Adrenal gland (tissue), 12 donors: ENCODE measurements around the gene FGGY. TPM values are rescaled to one million over a fixed set of nuclear protein-coding genes. Genes with fewer than 3 reads are reported as not detected.

ENCODE experiments used
- DNase-seq, 7 donors: peaks; one replicate each; pipeline ENCODE4 v3.0.0-alpha.2; 2019 to 2020
- H3K27ac ChIP-seq, 5 donors: fragments of 200-600 bp; sonication (generic) in 4 of 5; 1 replicate in 3 of 5; 2 replicates in 2 of 5; pipeline versions ENCODE4 v1.5.1 to v1.8.0; 2016 to 2020; ENCODE audit warnings: mild to moderate bottlenecking in 1 of 5
- H3K27me3 ChIP-seq: fragments of 200-600 bp; 2 replicates; pipeline ENCODE4 v1.8.0; 2021
- H3K36me3 ChIP-seq, 2 donors: fragments of 200-600 bp; replicated peaks in 1 of 2; 1 replicate in 1 of 2; 2 replicates in 1 of 2; pipeline versions ENCODE4 v1.5.1 to v1.8.0; 2018 to 2022
- H3K4me1 ChIP-seq, 2 donors: fragments of 200-600 bp; replicated peaks in 1 of 2; 1 replicate in 1 of 2; 2 replicates in 1 of 2; pipeline versions ENCODE4 v1.5.1 to v1.8.0; 2018 to 2021
- H3K4me3 ChIP-seq, 4 donors: fragments of 200-600 bp; sonication (generic) in 3 of 4; one replicate each; pipeline ENCODE4 v1.5.1; 2016 to 2018
- H3K9me3 ChIP-seq, 3 donors: fragments of 200-600 bp; sonication (generic) in 1 of 3; replicated peaks in 1 of 3; 1 replicate in 2 of 3; 2 replicates in 1 of 3; pipeline versions ENCODE4 v1.5.1 to v1.8.0; 2016 to 2021
- POLR2A ChIP-seq, 2 donors: fragments of 450-650 bp; IDR thresholded peaks; one replicate each; pipeline ENCODE4 v1.6.1; 2017; ENCODE audit warnings: antibody characterized with exemption in 2 of 2, mild to moderate bottlenecking in 2 of 2, moderate library complexity in 1 of 2
- WGBS, 4 donors: extraction: QIAGEN DNeasy Blood & Tissue Kit in 2 of 4; methylation state at CpG; one replicate each; pipeline versions ENCODE4 v1.1.5 to v1.1.7; 2013 to 2017; 5-methylcytosine and 5-hydroxymethylcytosine counted together
- intact Hi-C, 2 donors: fragments of 100-400 bp; cut with DNase I; formaldehyde crosslinking; loops; one replicate each; pipeline versions ENCODE4 v1.14.1 to v1.15.0; 2022 to 2023
- polyA plus RNA-seq, 3 donors: library from polyadenylated mRNA; stranded (reverse); fragments of 200-250 nt in 2 of 3; fragments of 350-450 nt in 1 of 3; fragmentation: Illumina TruSeq in 1 of 3; extraction: RNeasy Lipid Tissue Mini Kit (QIAGEN cat#74804) in 1 of 3; gene quantifications; one replicate each; pipeline ENCODE4 v1.2.3, GENCODE V29; 2013 to 2014
- total RNA-seq, 9 donors: library from RNA; depleted of rRNA in 4 of 9; stranded (reverse); fragments of >200 nt in 4 of 9; fragments of 120-200 nt in 1 of 9; fragmentation: NEBNext Ultra II Directional in 1 of 9; extraction: Animal tissue kit (Norgen Biotek cat#: 25700) in 1 of 9; gene quantifications; one replicate each; pipeline versions ENCODE4 v1.1.0 to v1.2.4, GENCODE V29; 2013 to 2023
- TF ChIP-seq, protein P1 (sequence below), 6 experiments: fragments of 450-650 bp in 4 of 6; fragments of 200-600 bp in 2 of 6; sonication (generic) in 1 of 6; IDR thresholded peaks; 1 replicate in 5 of 6; 2 replicates in 1 of 6; pipeline versions ENCODE4 v1.5.1 to v1.8.0; 2016 to 2021; ENCODE audit warnings: antibody characterized with exemption in 6 of 6, mild to moderate bottlenecking in 2 of 6, moderate library complexity in 1 of 6
- donor health status: healthy with polysubstance abuse.
- donor health status: Bipolar disorder and iron deficiency.
- donor health status: DM: yes; HTN: yes; CAD: no.
- donor health status: DM: no; HTN: no; CAD: no.
- donor health status: DM: no; HTN: no; CAD: no.
- donor health status: DM: yes; HTN: yes; CAD: no.

Gene FGGY
- total and polyA plus RNA-seq, 12 donors, result 7.4 to 75.5 (median 35.0) TPM

DNA sequence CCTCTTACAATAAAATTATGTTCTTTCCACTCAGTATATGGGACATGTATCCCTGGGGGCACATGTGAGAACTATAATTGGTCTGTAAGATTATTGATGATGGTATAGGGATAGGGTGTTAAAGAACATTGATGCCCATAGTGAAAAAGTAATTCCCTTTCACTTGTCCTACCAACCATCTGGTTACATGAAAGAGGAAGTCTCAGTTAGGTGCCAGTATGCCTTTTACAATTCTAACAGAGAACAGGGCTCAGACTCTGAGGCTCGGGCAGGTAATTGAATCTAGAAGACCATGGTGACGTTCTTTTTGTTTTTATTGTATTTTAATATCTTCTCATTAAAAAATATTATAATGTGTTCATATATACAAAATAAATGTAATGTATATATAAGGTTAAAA, 113.6 kb downstream of the FGGY start:
- 92 to 99% (median 97%) methylated on average over 2 of the region's 2 CpGs for WGBS, 4 donors
- Histone ChIP-seq H3K27me3 (no peaks in the 10 kb centered on the region), H3K4me3 (no peak overlapping the region), H3K36me3 (no peaks in the 10 kb centered on the region), H3K4me1 (peaks cover 7 to 16% of the 10 kb centered on the region in 2 donors), H3K27ac (no peak overlapping the region), H3K9me3 (no peaks in the 10 kb centered on the region)
- no peak for DNase-seq
- TF ChIP-seq, protein P1, sequence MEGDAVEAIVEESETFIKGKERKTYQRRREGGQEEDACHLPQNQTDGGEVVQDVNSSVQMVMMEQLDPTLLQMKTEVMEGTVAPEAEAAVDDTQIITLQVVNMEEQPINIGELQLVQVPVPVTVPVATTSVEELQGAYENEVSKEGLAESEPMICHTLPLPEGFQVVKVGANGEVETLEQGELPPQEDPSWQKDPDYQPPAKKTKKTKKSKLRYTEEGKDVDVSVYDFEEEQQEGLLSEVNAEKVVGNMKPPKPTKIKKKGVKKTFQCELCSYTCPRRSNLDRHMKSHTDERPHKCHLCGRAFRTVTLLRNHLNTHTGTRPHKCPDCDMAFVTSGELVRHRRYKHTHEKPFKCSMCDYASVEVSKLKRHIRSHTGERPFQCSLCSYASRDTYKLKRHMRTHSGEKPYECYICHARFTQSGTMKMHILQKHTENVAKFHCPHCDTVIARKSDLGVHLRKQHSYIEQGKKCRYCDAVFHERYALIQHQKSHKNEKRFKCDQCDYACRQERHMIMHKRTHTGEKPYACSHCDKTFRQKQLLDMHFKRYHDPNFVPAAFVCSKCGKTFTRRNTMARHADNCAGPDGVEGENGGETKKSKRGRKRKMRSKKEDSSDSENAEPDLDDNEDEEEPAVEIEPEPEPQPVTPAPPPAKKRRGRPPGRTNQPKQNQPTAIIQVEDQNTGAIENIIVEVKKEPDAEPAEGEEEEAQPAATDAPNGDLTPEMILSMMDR (IDR thresholded peaks at IDR 0.05), result no peak
- no peak for TF ChIP-seq POLR2A (IDR thresholded peaks at IDR 0.05)
- intact Hi-C loops, result no loop called here

DNA sequence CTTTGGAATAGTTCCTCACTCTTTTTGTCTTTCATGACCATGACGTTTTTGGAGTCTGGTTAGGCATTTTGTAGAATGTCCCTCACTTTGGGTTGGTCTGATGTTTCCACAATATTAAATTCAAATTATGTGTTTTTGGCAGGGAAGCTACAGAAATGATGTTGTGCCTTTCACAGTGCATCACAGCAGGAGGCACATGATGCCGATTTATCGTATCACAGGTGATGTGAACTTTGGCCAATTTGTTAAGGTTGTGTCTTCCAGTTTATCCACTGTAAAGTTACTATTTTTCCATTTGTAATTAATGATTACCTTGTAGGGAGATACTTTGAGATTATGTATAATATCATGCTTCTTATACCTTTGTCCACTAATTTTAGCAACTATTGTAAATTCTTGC, 114.3 kb downstream of the FGGY start:
- no peaks in the 10 kb centered on the region for H3K36me3 ChIP-seq
- H3K27ac ChIP-seq, result no peak overlapping the region
- H3K4me1 ChIP-seq, result peaks cover 7 to 16% of the 10 kb centered on the region in 2 donors
- TF ChIP-seq, protein P1 (IDR thresholded peaks at IDR 0.05), result no peak
- no peak for TF ChIP-seq POLR2A (IDR thresholded peaks at IDR 0.05)
- DNase-seq, result no peak
- no peaks in the 10 kb centered on the region for H3K9me3 ChIP-seq
- no peaks in the 10 kb centered on the region for H3K27me3 ChIP-seq
- 90 to 95% (median 95%) methylated on average over 3 of the region's 3 CpGs for WGBS, 4 donors
- H3K4me3 ChIP-seq, result no peak overlapping the region
- intact Hi-C loops, result no loop called here

DNA sequence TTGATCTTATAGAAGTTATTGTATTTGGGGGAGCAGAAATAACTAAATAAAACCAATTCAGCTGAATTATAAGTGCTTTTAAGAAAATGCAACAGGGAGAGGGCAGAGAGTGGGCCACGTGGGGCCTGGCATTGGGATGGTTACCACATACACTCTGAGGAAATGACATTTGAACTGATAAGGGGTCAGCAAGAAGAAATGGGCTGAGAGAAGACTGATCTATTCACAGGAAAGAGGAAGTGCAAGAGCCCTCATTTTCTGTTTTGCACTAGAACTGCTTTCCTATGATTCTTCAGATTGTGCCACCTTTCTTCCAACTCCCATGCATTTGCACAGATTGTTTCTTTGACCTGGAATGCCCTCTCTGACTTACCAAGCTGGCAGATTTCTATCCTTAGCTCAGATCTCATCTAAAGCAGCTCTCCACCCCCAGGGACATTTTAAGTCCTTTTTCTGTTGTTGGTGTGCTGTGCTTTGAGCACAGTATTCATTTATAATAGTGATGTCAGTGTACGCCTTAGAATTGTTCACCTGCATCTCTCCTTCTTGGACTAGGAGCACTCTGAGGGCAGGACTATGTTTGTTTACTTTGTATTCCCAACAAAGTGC, 115.9 kb downstream of the FGGY start:
- intact Hi-C loops, result no loop called here
- no peaks in the 10 kb centered on the region for H3K36me3 ChIP-seq
- H3K9me3 ChIP-seq, result no peaks in the 10 kb centered on the region
- TF ChIP-seq, protein P1 (IDR thresholded peaks at IDR 0.05), result no peak
- TF ChIP-seq POLR2A (IDR thresholded peaks at IDR 0.05), result no peak
- H3K4me1 ChIP-seq, result peaks cover 7 to 16% of the 10 kb centered on the region in 2 donors
- no peaks in the 10 kb centered on the region for H3K27me3 ChIP-seq
- H3K4me3 ChIP-seq, result no peak overlapping the region
- DNase-seq, result peak in 2 of 7 donors; percentile 23 to 43
- WGBS, 4 donors, result 59 to 65% (median 63%) methylated on average over 2 of the region's 2 CpGs
- no peak overlapping the region for H3K27ac ChIP-seq

DNA sequence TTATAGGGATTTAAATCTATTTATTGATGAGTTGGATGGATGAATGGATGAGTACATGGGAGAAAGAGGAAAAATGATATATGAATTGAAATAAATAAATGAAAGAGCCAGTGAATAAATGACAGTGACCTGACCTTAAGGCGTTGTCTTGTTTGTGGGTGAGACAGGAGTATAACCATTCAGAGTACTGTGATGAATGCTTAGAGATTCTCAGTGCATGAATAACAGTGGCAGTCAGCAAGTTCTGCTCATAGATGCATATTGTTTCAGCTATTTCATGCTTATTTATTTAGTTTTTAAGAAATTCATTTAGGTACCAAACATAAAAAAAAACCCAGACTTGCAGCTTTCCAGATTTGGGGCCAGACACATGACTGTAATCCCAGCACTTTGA, 116.4 kb downstream of the FGGY start:
- no peak for DNase-seq
- Histone ChIP-seq H3K4me1 (peaks cover 7 to 16% of the 10 kb centered on the region in 2 donors), H3K9me3 (no peaks in the 10 kb centered on the region), H3K36me3 (no peaks in the 10 kb centered on the region), H3K4me3 (no peak overlapping the region), H3K27ac (no peak overlapping the region), H3K27me3 (no peaks in the 10 kb centered on the region)
- TF ChIP-seq, protein P1 (IDR thresholded peaks at IDR 0.05), result no peak
- TF ChIP-seq POLR2A (IDR thresholded peaks at IDR 0.05), result no peak
- WGBS, 4 donors, result 70 to 90% (median 81%) methylated on average over 1 of the region's 1 CpG
- intact Hi-C loops, result no loop called here
